Superior temporal gyrus (tissue), 1 donor: ENCODE results near the gene RCC2.
"Not testable (repeated sequence)": the region's sequence is repeated elsewhere in the genome, so short reads cannot be mapped to it uniquely, and the experiment has no call there.

ENCODE experiments used
- DNase-seq: peaks from one replicate; pipeline ENCODE4 v3.0.0-alpha.2; 2016; ENCODE audit errors: extremely low spot score

RCC2 gene

GRCh38 chr1:17419626-17420328 lies 19.7 kb downstream of the RCC2 start:
- peak; percentile 75 for DNase-seq

GRCh38 chr1:17416389-17416788 lies 23.1 kb downstream of the RCC2 start:
- no peak for DNase-seq

GRCh38 chr1:17414022-17414421 lies 25.5 kb downstream of the RCC2 start:
- DNase-seq = no peak

- no peak for DNase-seq
Observed at GRCh38 chr1:17412093-17412870, 27.2 kb downstream of the RCC2 start.

GRCh38 chr1:17409391-17409811 lies 30.1 kb downstream of the RCC2 start:
- DNase-seq = no peak

GRCh38 chr1:17407786-17408514 lies 31.5 kb downstream of the RCC2 start:
- DNase-seq = not testable (repeated sequence)

- not testable (repeated sequence) for DNase-seq
Observed at GRCh38 chr1:17406760-17407475, 32.6 kb downstream of the RCC2 start.

- peak; percentile 75 for DNase-seq
Observed at GRCh38 chr1:17405898-17406759, 33.3 kb downstream of the RCC2 start.

GRCh38 chr1:17404820-17405219 lies 34.7 kb downstream of the RCC2 start:
- no peak for DNase-seq

GRCh38 chr1:17404034-17404684 lies 35.3 kb downstream of the RCC2 start:
- DNase-seq = no peak

GRCh38 chr1:17403081-17403480 lies 36.4 kb downstream of the RCC2 start:
- DNase-seq = no peak

- no peak for DNase-seq
Observed at GRCh38 chr1:17401841-17402240, 37.6 kb downstream of the RCC2 start.

- DNase-seq = no peak
Observed at GRCh38 chr1:17400725-17401341, 38.6 kb downstream of the RCC2 start.

- DNase-seq = no peak
Observed at GRCh38 chr1:17397910-17398695, 41.4 kb downstream of the RCC2 start.

- DNase-seq = no peak
Observed at GRCh38 chr1:17393230-17393629, 46.2 kb downstream of the RCC2 start.

GRCh38 chr1:17392199-17392740 lies 47.2 kb downstream of the RCC2 start:
- no peak for DNase-seq

GRCh38 chr1:17381161-17381560 lies 58.3 kb downstream of the RCC2 start:
- no peak for DNase-seq

- no peak for DNase-seq
Observed at GRCh38 chr1:17377325-17377953, 62.0 kb downstream of the RCC2 start.
